ENCODE measurements around the gene CAMK1.

The CAMK1 gene

GRCh38 chr3:9721700-9722060, 48.1 kb downstream of the CAMK1 start:
- FAIRE-seq (no peak), DNase-seq (ENCODE audit: insufficient read length, low spot score) (no peak)
- no peak for TF ChIP-seq CTCF (IDR thresholded peaks at IDR 0.05; ENCODE audit: insufficient read depth, missing control alignments)

- no peak for FAIRE-seq
- TF ChIP-seq CTCF (IDR thresholded peaks at IDR 0.05; ENCODE audit: insufficient read depth, missing control alignments): no peak
- no peak for DNase-seq (ENCODE audit: insufficient read length, low spot score)
Measured at GRCh38 chr3:9721015-9721699, 48.6 kb downstream of the CAMK1 start.

GRCh38 chr3:9718118-9718517, 51.6 kb downstream of the CAMK1 start:
- no peak for FAIRE-seq
- TF ChIP-seq CTCF (IDR thresholded peaks at IDR 0.05; ENCODE audit: insufficient read depth, missing control alignments): no peak
- no peak for DNase-seq (ENCODE audit: insufficient read length, low spot score)

- FAIRE-seq (no peak), DNase-seq (ENCODE audit: insufficient read length, low spot score) (no peak)
Measured at GRCh38 chr3:9717563-9717962, 52.2 kb downstream of the CAMK1 start.

GRCh38 chr3:9716801-9717555, 52.8 kb downstream of the CAMK1 start:
- DNase-seq (ENCODE audit: insufficient read length, low spot score): no peak
- no peak for TF ChIP-seq CTCF (IDR thresholded peaks at IDR 0.05; ENCODE audit: insufficient read depth, missing control alignments)
- FAIRE-seq: no peak

More at GRCh38 chr3:9717563-9717962, 52.2 kb downstream of the CAMK1 start:
- no peak for TF ChIP-seq CTCF (IDR thresholded peaks at IDR 0.05; ENCODE audit: insufficient read depth, missing control alignments)

- peak; percentile 51 for TF ChIP-seq CTCF (IDR thresholded peaks at IDR 0.05; ENCODE audit: insufficient read depth, missing control alignments)
- DNase-seq (ENCODE audit: insufficient read length, low spot score) (no peak), FAIRE-seq (no peak)
Measured at GRCh38 chr3:9715764-9716437, 53.8 kb downstream of the CAMK1 start.

Measured in D721Med (cell line).